Thyroid gland (tissue), 4 donors: ENCODE results near the gene PRELID2. TPM values are rescaled to one million over a fixed set of nuclear protein-coding genes. Genes with fewer than 3 reads are reported as not detected.

Source experiments
- DNase-seq, 2 donors: peaks; one replicate each; pipeline ENCODE4 v3.0.0-alpha.2; 2019
- H3K27ac ChIP-seq, 3 donors: fragments of 200-600 bp; sonication (generic); 1 replicate in 2 of 3; 2 replicates in 1 of 3; pipeline ENCODE4 v1.5.1; 2016 to 2019; ENCODE audit warnings: mild to moderate bottlenecking in 1 of 3, moderate library complexity in 1 of 3
- H3K27me3 ChIP-seq: fragments of 200-600 bp; sonication (generic); one replicate; pipeline ENCODE4 v1.5.1; 2019
- H3K36me3 ChIP-seq, 2 donors: fragments of 200-600 bp; sonication (generic); one replicate each; pipeline ENCODE4 v1.5.1; 2016 to 2019
- H3K4me1 ChIP-seq, 2 donors: fragments of 200-600 bp; sonication (generic); one replicate each; pipeline ENCODE4 v1.5.1; 2017 to 2019
- H3K4me3 ChIP-seq, 3 donors: fragments of 200-600 bp; sonication (generic); replicated peaks in 1 of 3; 1 replicate in 2 of 3; 2 replicates in 1 of 3; pipeline ENCODE4 v1.5.1; 2016; ENCODE audit warnings: mild to moderate bottlenecking in 1 of 3
- H3K9me3 ChIP-seq: fragments of 200-600 bp; sonication (generic); one replicate; pipeline ENCODE4 v1.5.1; 2017
- POLR2A ChIP-seq, 2 donors: fragments of 450-650 bp; IDR thresholded peaks; one replicate each; pipeline ENCODE4 v1.6.1; 2017; ENCODE audit warnings: antibody characterized with exemption in 2 of 2, mild to moderate bottlenecking in 2 of 2, moderate library complexity in 1 of 2
- WGBS, 2 donors: methylation state at CpG; one replicate each; pipeline ENCODE4 v1.1.5; 2017; 5-methylcytosine and 5-hydroxymethylcytosine counted together
- intact Hi-C: fragments of 100-400 bp; cut with DNase I; formaldehyde crosslinking; loops from one replicate; pipeline ENCODE4 v1.15.1; 2023
- total RNA-seq, 4 donors: library from RNA; depleted of rRNA; stranded (reverse); fragments of >200 nt; gene quantifications; one replicate each; pipeline ENCODE4 v1.2.3, GENCODE V29; 2016
- TF ChIP-seq, protein P1 (sequence below), 6 experiments: fragments of 200-600 bp in 3 of 6; fragments of 450-650 bp in 3 of 6; sonication (generic) in 3 of 6; IDR thresholded peaks; one replicate each; pipeline ENCODE4 v1.5.1; 2016 to 2019; ENCODE audit warnings: antibody characterized with exemption in 6 of 6, mild to moderate bottlenecking in 2 of 6, inconsistent platforms in 1 of 6, moderate library complexity in 1 of 6

PRELID2 gene
- total RNA-seq, 4 donors from 2014 or later: 11.5 to 27.9 (median 21.4) TPM

DNA sequence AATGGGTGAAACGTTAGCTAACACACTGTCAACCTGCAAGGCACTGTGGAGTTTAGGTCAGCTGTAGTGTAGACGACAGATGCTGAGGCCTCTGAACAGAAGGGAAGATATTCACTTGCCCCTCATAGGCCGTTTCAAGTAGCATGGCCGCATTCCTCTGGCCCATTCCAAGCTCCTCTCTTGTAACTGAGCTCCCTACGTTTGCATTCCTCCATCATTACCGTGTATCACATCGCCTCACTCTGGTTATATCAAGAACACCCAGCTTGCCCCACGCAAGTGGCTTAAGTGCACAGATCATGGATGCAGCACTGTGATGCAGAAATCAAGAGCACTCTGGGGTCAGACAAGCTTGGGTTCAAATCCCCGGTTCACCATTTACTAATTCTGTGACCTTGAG is 43.3 kb downstream of the PRELID2 start:
- H3K27ac ChIP-seq: no peak overlapping the region
- H3K9me3 ChIP-seq: no peaks in the 10 kb centered on the region
- TF ChIP-seq, protein P1, sequence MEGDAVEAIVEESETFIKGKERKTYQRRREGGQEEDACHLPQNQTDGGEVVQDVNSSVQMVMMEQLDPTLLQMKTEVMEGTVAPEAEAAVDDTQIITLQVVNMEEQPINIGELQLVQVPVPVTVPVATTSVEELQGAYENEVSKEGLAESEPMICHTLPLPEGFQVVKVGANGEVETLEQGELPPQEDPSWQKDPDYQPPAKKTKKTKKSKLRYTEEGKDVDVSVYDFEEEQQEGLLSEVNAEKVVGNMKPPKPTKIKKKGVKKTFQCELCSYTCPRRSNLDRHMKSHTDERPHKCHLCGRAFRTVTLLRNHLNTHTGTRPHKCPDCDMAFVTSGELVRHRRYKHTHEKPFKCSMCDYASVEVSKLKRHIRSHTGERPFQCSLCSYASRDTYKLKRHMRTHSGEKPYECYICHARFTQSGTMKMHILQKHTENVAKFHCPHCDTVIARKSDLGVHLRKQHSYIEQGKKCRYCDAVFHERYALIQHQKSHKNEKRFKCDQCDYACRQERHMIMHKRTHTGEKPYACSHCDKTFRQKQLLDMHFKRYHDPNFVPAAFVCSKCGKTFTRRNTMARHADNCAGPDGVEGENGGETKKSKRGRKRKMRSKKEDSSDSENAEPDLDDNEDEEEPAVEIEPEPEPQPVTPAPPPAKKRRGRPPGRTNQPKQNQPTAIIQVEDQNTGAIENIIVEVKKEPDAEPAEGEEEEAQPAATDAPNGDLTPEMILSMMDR (IDR thresholded peaks at IDR 0.05): no peak
- TF ChIP-seq POLR2A (IDR thresholded peaks at IDR 0.05): no peak
- no peaks in the 10 kb centered on the region for H3K36me3 ChIP-seq
- intact Hi-C loops: no loop called here
- no peak overlapping the region for H3K4me3 ChIP-seq
- H3K27me3 ChIP-seq: no peaks in the 10 kb centered on the region
- H3K4me1 ChIP-seq: no peaks in the 10 kb centered on the region
- 87% methylated on average over 9 of the region's 9 CpGs for WGBS, 2 donors
- no peak for DNase-seq

DNA sequence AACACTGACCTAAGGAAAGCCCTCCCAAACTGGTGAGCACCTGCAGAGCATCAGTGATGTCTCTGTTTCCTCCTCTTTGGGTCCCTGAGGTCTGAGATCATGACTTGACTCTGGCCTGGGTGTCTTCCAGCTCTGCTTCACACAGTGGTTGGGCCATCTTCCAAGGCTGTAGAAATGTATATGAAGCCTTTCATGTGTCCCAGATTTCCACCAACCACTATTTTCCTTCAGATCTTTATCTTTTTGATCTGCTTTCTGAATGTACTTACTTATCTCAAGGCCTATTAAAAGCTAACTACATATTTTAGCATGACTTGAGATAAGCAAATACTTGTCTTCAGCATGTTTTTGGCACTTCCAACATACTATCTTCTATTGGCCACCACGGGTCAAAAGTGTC is 47.1 kb downstream of the PRELID2 start:
- Histone ChIP-seq H3K27ac (no peak overlapping the region), H3K27me3 (no peaks in the 10 kb centered on the region), H3K36me3 (peaks cover 0 to under 1% of the 10 kb centered on the region in 2 donors), H3K4me3 (no peak overlapping the region), H3K4me1 (no peaks in the 10 kb centered on the region), H3K9me3 (no peaks in the 10 kb centered on the region)
- TF ChIP-seq, protein P1 (IDR thresholded peaks at IDR 0.05): no peak
- TF ChIP-seq POLR2A (IDR thresholded peaks at IDR 0.05): no peak
- intact Hi-C loops: no loop called here
- DNase-seq: no peak
- WGBS, 2 donors: 0% methylated on average over 1 of the region's 1 CpG

DNA sequence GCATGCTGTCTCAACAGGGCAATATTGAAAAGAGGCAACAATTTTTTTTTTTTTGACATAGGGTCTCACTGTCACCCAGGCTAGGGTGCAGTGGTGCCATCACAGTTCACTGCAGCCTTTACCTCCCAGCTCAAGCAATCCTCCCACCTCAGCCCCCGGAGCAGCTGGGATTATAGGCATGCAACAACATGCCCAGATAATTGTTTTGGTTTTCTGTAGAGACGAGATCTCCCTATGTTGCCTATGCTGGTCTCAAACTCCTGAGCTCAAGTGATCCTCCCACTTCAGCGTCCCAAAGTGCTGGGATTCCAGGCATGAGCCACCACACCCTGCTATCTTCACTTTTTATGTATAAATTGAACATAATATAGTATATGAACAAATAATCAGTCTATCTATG is 47.6 kb downstream of the PRELID2 start:
- H3K27ac ChIP-seq: no peak overlapping the region
- intact Hi-C loops: no loop called here

GRCh38 chr5:145787001-145787400 is 48.1 kb downstream of the PRELID2 start:
- Histone ChIP-seq H3K9me3 (no peaks in the 10 kb centered on the region), H3K27me3 (no peaks in the 10 kb centered on the region), H3K36me3 (peaks cover 0 to 4% of the 10 kb centered on the region in 2 donors), H3K4me1 (no peaks in the 10 kb centered on the region), H3K27ac (no peak overlapping the region), H3K4me3 (no peak overlapping the region)
- DNase-seq: no peak
- intact Hi-C loops: no loop called here
- 74 to 79% methylated on average over 5 of the region's 5 CpGs for WGBS, 2 donors
- TF ChIP-seq POLR2A (IDR thresholded peaks at IDR 0.05): no peak
- TF ChIP-seq, protein P1 (IDR thresholded peaks at IDR 0.05): no peak

More for the DNA sequence above, 47.6 kb downstream of the PRELID2 start:
- Histone ChIP-seq H3K9me3 (no peaks in the 10 kb centered on the region), H3K27me3 (no peaks in the 10 kb centered on the region), H3K36me3 (peaks cover 0 to 4% of the 10 kb centered on the region in 2 donors), H3K4me3 (no peak overlapping the region), H3K4me1 (no peaks in the 10 kb centered on the region)
- WGBS, 2 donors: 84 to 89% methylated on average over 3 of the region's 3 CpGs
- no peak for DNase-seq
- TF ChIP-seq POLR2A (IDR thresholded peaks at IDR 0.05): no peak
- TF ChIP-seq, protein P1 (IDR thresholded peaks at IDR 0.05): no peak

DNA sequence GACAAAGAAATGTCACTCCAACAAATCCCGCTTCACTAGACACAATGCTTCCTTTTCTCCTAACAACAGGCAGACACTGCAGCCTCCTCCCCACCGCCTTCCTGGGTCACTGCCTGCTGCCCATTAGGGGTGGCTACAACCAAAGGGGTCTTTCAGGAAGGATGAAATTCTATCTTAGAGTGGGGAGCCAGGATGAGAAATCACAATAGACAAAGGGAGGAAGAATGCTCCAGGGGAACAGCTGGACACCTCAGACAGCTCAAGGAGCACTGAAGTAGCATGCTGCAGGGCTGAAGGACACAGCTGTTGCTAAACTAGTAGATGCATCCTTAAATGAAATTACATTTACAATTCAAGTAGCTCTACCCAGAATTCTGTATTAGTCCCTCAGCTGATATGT is 54.2 kb downstream of the PRELID2 start:
- Histone ChIP-seq H3K27ac (no peak overlapping the region), H3K4me1 (no peaks in the 10 kb centered on the region), H3K4me3 (no peak overlapping the region), H3K36me3 (peaks cover 0 to 4% of the 10 kb centered on the region in 2 donors), H3K27me3 (no peaks in the 10 kb centered on the region), H3K9me3 (no peaks in the 10 kb centered on the region)
- 77 to 90% methylated on average over 2 of the region's 2 CpGs for WGBS, 2 donors
- intact Hi-C loops: no loop called here
- TF ChIP-seq, protein P1 (IDR thresholded peaks at IDR 0.05): no peak
- no peak for TF ChIP-seq POLR2A (IDR thresholded peaks at IDR 0.05)
- DNase-seq: no peak
